ENCODE measurements around the gene SLC4A5.

DNA sequence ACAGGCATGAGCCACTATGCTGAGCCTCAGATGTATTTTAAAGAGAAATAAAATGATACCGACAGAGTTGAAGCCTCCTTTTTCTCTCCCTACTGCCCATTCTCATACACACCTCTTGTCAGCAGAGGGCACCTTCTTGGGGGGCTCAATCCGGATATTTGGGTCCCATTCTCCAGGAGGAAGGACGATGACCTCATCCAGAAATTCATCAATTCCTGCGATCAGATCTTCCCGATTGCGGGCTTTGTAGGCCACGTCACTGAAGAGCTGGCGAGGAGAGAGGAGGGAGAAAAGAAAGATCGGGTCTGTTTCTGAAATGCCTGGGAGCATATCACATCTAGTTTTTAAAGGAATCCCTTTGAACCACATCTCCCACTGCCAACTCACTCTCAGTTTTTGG, 90.4 kb downstream of the SLC4A5 start:
- TF ChIP-seq YY1 (IDR thresholded peaks at IDR 0.05; ENCODE audit: insufficient read depth, insufficient read length) (no peak), ZNF274 (IDR thresholded peaks at IDR 0.05; ENCODE audit: low read depth, low read length) (no peak)

All from NT2/D1 (cell line).